Left renal cortex interstitium (tissue), 4 donors: ENCODE measurements around the gene AUTS2. TPM values are rescaled to one million over a fixed set of nuclear protein-coding genes. Genes with fewer than 3 reads are reported as not detected.

ENCODE experiments used
- DNase-seq, 4 donors: peaks; one replicate each; pipeline ENCODE4 v3.0.0-alpha.2; 2013; ENCODE audit warnings: low read depth in 4 of 4, low spot score in 2 of 4, missing footprints in 1 of 4
- polyA plus RNA-seq, 4 donors: library from polyadenylated mRNA; unstranded; fragments of 120-200 nt; gene quantifications; one replicate each; pipeline ENCODE4 v1.2.1, GENCODE V29; 2013; ENCODE audit not compliant: insufficient read length in 4 of 4

The AUTS2 gene
- polyA plus RNA-seq, 4 donors, result 56.5 to 144 (median 82.8) TPM

DNA sequence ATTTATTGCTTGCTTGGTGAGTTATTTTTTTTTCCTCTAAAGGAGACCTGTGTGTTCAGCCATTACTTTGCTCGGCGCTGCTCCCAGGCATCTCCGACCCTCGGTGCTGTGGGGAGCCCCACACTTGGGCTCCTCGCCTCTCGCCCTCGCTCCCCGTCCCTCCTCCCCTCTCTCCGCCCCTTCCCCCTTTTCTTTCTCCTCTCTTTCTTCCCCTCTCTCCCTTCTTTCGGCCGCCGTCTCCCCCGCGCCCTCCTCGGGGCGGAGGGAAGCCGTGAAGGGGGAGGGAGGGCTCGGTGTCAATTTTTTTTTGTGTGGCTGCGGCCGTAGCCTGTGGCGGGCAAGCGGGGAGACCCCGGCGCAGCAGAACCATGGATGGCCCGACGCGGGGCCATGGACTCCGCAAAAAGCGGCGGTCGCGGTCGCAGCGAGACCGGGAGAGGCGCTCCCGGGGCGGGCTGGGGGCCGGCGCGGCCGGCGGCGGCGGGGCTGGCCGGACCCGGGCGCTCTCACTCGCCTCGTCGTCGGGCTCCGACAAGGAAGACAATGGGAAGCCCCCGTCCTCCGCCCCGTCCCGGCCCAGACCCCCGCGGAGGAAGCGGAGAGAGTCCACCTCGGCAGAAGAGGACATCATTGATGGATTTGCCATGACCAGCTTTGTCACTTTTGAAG is 1.1 kb downstream of the AUTS2 start:
- peak in 1 of 4 donors; percentile 59 for DNase-seq

DNA sequence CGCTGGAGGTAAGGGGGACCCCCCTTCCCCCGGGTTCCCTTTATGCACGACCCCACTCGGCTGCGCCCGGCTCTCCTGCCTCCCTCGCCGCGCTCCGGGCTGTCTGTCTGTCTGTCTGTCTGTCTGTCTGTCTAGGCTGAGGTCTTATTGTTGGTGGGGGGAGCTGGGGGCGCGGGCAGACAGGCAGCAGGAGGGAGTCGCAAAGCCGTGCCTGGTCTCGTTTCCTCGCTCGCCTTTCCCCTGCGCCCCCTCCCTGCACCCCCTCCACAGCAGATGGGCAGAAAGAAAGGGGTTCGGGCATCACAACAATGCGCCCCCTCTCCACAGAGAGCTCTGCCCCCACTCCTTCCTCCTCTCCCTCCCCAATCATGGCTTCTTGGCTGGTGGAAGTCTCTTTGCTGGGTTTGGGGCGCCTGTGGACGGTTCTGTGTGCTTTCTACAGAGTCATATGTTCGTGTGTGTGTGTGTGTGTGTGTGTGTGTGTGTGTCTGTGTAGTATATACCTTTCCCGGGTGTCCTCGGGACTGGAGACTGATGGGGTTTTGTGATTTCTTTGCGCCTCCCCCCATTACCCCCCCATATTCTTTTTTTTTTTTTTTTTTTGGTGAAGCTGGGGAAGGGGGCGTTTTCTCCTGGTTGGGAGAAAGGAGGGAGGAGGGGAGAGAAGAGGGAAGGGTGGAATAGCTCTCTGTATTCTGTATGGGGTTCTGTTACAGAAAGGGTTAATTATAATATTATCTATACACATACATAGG is 1.9 kb downstream of the AUTS2 start:
- DNase-seq, result peak in 1 of 4 donors; percentile 25

DNA sequence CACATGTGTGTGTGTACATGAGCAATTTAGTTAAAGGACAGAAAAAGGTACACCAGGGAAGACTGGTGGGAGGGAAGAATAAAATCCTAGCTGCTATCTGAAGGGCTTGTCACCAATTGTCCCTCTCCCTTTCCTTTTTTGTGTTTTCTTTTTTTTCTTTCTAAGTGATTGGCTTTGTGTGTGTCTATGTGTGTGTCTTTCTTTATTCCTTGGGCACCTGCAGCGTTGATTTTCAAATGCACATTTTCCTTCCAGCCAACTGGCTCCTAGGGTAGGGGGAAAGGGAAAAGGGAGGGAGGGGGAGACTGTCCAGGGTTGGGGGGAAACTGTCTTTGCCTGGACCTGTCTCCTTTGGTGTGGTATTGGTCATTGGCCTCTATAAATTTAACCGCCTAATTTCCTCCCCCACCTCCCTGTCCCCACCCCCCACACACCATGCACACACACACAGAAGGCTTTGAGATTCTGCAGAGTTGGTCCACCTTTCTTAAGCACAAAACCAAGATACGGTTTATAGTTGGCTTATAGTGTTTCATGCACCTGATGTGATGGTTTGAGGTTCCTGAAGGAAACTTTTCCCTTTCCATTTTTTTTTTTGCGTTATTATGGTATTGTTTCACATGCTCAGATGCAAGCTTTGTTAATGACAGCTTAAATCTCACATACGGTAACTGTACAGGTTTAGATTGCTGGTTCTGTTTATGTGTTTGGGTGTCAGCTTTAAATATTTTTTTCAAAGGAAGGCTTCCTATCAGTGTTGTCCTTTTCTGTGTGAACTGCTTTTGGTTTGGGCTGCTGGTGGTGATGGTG is 2.6 kb downstream of the AUTS2 start:
- no peak for DNase-seq

DNA sequence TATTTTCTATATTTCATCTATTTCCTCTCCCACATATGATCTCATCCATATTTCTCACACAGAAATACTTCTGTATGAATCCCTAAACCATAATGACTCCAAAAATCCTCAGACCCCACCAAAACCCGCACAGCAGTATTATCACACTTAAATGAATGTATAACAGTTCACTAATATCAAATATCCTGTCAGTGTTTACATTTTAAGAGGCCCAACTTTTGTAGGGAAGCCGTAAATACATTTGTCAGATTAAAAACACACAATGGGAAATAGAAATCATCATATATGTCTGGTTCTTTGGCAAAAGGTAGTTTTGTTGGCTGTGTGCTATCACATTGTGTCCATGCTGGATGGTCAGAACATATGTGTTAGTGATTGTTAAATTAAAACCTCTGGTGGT is 4.2 kb downstream of the AUTS2 start:
- DNase-seq, result no peak

DNA sequence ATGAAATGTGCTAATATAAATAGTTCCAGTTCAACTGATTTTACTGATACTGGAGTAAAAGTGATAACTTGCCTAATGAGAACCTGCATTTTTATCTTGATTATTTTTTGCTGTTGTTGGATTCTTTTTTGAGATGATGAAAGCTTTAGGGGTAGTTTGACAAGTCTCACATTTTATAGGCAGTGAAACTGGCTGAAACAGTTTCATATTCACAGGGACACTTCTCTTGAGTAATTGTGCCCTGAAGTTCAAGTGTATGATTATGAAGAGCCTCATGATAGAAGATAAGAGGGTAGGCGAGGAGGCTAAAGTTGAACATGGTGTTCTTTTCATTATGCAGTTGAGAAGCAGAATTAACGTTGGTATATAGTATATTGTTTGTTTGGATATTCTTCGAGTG is 5.1 kb downstream of the AUTS2 start:
- DNase-seq, result no peak

GRCh38 chr7:69603937-69604494 is 5.7 kb downstream of the AUTS2 start:
- DNase-seq, result no peak

- no peak for DNase-seq
These were observed 6.8 kb downstream of the AUTS2 start for GRCh38 chr7:69605070-69605469.

- no peak for DNase-seq
These were observed 7.3 kb downstream of the AUTS2 start for GRCh38 chr7:69605546-69605945.

- no peak for DNase-seq
These were observed 9.8 kb downstream of the AUTS2 start for GRCh38 chr7:69608049-69608448.

DNA sequence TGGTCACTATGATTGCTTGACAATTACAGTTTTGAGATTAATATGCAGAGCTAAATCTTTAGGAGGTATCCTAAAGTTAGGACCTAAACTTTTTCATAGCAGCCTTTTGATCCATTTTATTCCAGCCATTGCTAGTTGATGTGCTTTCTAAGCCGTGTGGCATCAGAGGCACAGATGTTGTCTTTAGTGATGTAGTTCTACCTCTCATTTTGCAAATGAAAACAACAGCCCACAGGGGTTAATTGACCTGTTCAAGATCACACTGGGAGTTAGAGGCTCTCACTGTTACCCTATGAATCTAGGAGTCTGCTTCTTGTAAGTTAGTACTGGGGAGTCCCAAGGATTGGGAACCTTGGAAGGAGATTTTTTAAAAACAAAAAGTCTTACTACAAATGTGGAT is 10.6 kb downstream of the AUTS2 start:
- no peak for DNase-seq

GRCh38 chr7:69609541-69610373 is 11.5 kb downstream of the AUTS2 start:
- DNase-seq, result no peak

GRCh38 chr7:69610374-69611084 is 12.3 kb downstream of the AUTS2 start:
- no peak for DNase-seq

DNA sequence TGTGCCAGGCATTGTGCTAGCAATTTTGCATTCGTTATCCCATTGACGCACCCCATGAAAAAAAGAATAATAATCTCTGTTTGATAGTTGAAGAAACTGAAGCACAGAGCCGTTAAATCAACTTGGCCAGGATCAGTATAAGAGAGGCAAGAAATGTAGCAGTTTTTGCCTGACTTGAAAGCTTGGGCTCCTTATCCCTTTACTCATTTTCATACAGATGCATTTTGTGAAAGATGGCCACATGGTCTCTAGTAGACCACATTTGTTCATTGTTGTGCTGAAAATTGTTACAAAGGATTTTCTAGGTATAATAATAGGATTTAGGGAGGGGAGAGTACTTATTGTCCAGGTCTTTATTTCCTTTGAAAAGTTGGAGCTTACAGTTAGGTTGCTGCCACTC is 14.7 kb downstream of the AUTS2 start:
- DNase-seq, result no peak

DNA sequence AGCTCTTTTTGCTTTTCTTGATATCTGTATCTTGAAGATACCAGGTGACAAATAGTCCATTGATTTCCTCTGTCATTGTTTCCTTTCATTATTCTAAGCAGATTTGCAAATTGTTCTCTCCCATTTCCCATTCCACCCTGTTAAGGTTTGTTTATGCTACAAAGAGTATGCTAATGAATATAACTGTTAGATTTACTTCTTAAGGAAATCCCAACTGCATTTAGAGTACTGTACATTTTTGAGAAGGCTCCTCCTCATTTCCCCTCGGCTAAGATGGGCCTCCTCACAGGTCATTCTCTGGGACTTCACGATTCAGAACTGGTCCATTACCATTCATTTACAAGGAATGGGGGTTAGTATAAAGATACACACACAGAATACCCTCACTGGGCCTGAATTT is 15.6 kb downstream of the AUTS2 start:
- no peak for DNase-seq

DNA sequence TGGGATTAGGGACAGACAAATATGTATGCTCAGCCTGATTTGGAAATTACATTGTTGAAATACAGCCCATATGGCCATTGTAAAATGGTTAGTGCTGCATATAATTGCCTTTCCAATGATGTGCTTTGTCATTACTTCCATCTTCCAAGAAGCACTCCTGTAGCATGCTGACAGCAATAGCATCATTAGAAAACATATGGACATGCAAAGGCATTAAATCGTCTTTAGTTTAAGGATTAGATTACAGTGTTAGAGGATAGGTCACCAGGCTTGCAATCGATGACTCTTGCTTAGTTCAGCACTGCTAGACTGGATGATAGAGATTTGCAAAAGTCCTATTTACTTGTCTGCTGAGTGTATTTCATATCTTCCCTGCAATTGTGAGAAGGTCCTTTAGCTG is 17.4 kb downstream of the AUTS2 start:
- no peak for DNase-seq

GRCh38 chr7:69617364-69617763 is 19.1 kb downstream of the AUTS2 start:
- no peak for DNase-seq

GRCh38 chr7:69619054-69619453 is 20.8 kb downstream of the AUTS2 start:
- no peak for DNase-seq

- no peak for DNase-seq
These were observed 21.4 kb downstream of the AUTS2 start for GRCh38 chr7:69619635-69620034.

DNA sequence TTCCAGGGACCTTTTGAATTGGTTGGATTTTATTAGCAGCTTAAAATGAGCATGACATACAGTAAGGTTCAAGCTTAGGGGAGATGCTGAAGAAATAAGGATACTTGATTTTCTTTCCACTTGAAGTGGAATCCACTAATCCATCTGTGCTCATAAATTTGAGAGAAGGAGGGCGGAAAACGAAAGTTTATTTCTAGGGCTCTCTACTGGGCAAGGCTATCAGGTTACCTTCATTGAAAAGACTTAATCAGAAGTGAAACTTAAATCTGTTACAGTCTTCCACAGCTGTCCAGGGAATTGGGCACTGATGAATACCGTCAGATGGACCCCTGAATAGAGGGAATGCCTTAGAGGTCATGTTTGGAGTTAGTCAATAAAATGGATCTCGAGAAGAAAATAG is 21.8 kb downstream of the AUTS2 start:
- peak in 1 of 4 donors; percentile 43 for DNase-seq

- no peak for DNase-seq
These were observed 22.4 kb downstream of the AUTS2 start for GRCh38 chr7:69620650-69621049.
